GM19438 (cell line): ENCODE data around the gene KISS1.

Experiments
- ATAC-seq: cut with Tn5 transposase; IDR thresholded peaks from one replicate; pipeline ENCODE4 v1.9.1; 2021; ENCODE audit warnings: low read depth; ENCODE audit not compliant: unreplicated experiment

The KISS1 gene

GRCh38 chr1:204162494-204163074 lies 33.7 kb downstream of the KISS1 start:
- ATAC-seq = no peak

GRCh38 chr1:204161609-204162493 lies 34.4 kb downstream of the KISS1 start:
- ATAC-seq = no peak

- no peak for ATAC-seq
Observed at GRCh38 chr1:204157962-204158361, 38.3 kb downstream of the KISS1 start.

GRCh38 chr1:204155881-204156280 lies 40.4 kb downstream of the KISS1 start:
- ATAC-seq = no peak

GRCh38 chr1:204154568-204155255 lies 41.6 kb downstream of the KISS1 start:
- ATAC-seq = no peak

GRCh38 chr1:204153667-204154066 lies 42.6 kb downstream of the KISS1 start:
- no peak for ATAC-seq

GRCh38 chr1:204152310-204153044 lies 43.8 kb downstream of the KISS1 start:
- no peak for ATAC-seq

GRCh38 chr1:204151552-204152309 lies 44.6 kb downstream of the KISS1 start, which contains the start of gene ETNK2:
Gene ETNK2 (minus strand): TSS chr1:204152044. CDS start chr1:204151852, 192 bp downstream.
- ATAC-seq = no peak

- no peak for ATAC-seq
Observed at GRCh38 chr1:204150702-204151551, 45.4 kb downstream of the KISS1 start.

- ATAC-seq = no peak
Observed at GRCh38 chr1:204149635-204150565, 46.4 kb downstream of the KISS1 start.

GRCh38 chr1:204149107-204149506 lies 47.2 kb downstream of the KISS1 start:
- ATAC-seq = no peak

- no peak for ATAC-seq
Observed at GRCh38 chr1:204147406-204148383, 48.6 kb downstream of the KISS1 start.

GRCh38 chr1:204146965-204147364 lies 49.3 kb downstream of the KISS1 start:
- no peak for ATAC-seq

- no peak for ATAC-seq
Observed at GRCh38 chr1:204146309-204146708, 50.0 kb downstream of the KISS1 start.

GRCh38 chr1:204145033-204145504 lies 51.2 kb downstream of the KISS1 start:
- no peak for ATAC-seq

GRCh38 chr1:204143276-204144041 lies 52.8 kb downstream of the KISS1 start:
- ATAC-seq = no peak
